Heart left ventricle (tissue), 16 donors: ENCODE data around the gene CCNL1. TPM values are rescaled to one million over a fixed set of nuclear protein-coding genes. Genes with fewer than 3 reads are reported as not detected.

Experiments used
- ATAC-seq, 4 donors: fragments of 200-7000 bp; cut with Tn5 transposase; one replicate each; pipeline ENCODE4 v1.9.1; 2020 to 2022; ENCODE audit warnings: moderate library complexity in 4 of 4, mild to moderate bottlenecking in 3 of 4, moderate number of reproducible peaks in 1 of 4
- DNase-seq, 5 donors: peaks; one replicate each; pipeline ENCODE4 v3.0.0-alpha.2; 2020
- H3K27ac ChIP-seq, 12 donors: fragments of 200-600 bp; sonication (generic) in 4 of 12; one replicate each; pipeline versions ENCODE4 v1.5.0 to v1.8.0; 2016 to 2022; ENCODE audit warnings: mild to moderate bottlenecking in 2 of 12
- H3K27me3 ChIP-seq, 9 donors: fragments of 200-600 bp; sonication (generic) in 2 of 9; one replicate each; pipeline versions ENCODE4 v1.5.1 to v1.8.0; 2016 to 2022; ENCODE audit warnings: mild to moderate bottlenecking in 3 of 9
- H3K36me3 ChIP-seq, 9 donors: fragments of 200-600 bp; sonication (generic) in 2 of 9; one replicate each; pipeline versions ENCODE4 v1.5.0 to v1.8.0; 2018 to 2022; ENCODE audit warnings: mild to moderate bottlenecking in 2 of 9
- H3K4me1 ChIP-seq, 12 donors: fragments of 200-600 bp; sonication (generic) in 4 of 12; one replicate each; pipeline versions ENCODE4 v1.5.0 to v1.8.0; 2016 to 2022; ENCODE audit warnings: mild to moderate bottlenecking in 3 of 12
- H3K4me3 ChIP-seq, 12 donors: fragments of 200-600 bp; sonication (generic) in 4 of 12; one replicate each; pipeline versions ENCODE4 v1.5.0 to v1.8.0; 2017 to 2022; ENCODE audit warnings: mild to moderate bottlenecking in 9 of 12, moderate library complexity in 4 of 12
- H3K9me3 ChIP-seq, 12 donors: fragments of 200-600 bp; sonication (generic) in 4 of 12; one replicate each; pipeline versions ENCODE4 v1.5.0 to v1.8.0; 2016 to 2022; ENCODE audit warnings: mild to moderate bottlenecking in 1 of 12
- POLR2A ChIP-seq, 2 donors: fragments of 450-650 bp; IDR thresholded peaks; one replicate each; pipeline ENCODE4 v1.6.1; 2017; ENCODE audit warnings: antibody characterized with exemption in 2 of 2, mild to moderate bottlenecking in 2 of 2, moderate library complexity in 2 of 2
- WGBS, 4 donors: extraction: QIAGEN DNeasy Blood & Tissue Kit in 2 of 4; methylation state at CpG; one replicate each; pipeline versions ENCODE4 v1.1.5 to v1.1.7; 2013 to 2018; 5-methylcytosine and 5-hydroxymethylcytosine counted together
- intact Hi-C, 10 donors: fragments of 100-400 bp; cut with DNase I; formaldehyde crosslinking; loops; one replicate each; pipeline versions ENCODE4 v1.11.1 to v1.14.2; 2022
- polyA plus RNA-seq, 2 donors: library from polyadenylated mRNA; stranded (reverse); fragments of 200-250 nt; gene quantifications; one replicate each; pipeline ENCODE4 v1.2.3, GENCODE V29; 2013
- total RNA-seq, 9 donors: library from RNA; depleted of rRNA in 2 of 9; stranded (reverse); fragments of >200 nt in 2 of 9; fragmentation: NEBNext Ultra II Directional in 3 of 9; extraction: Animal tissue kit (Norgen Biotek cat#: 25700) in 3 of 9; gene quantifications; one replicate each; pipeline versions ENCODE4 v1.1.0 to v1.2.4, GENCODE V29; 2016 to 2023
- TF ChIP-seq, protein P1 (sequence below), 12 donors: fragments of 200-600 bp; sonication (generic) in 4 of 12; IDR thresholded peaks; one replicate each; pipeline versions ENCODE4 v1.5.0 to v1.8.0; 2018 to 2022; ENCODE audit warnings: antibody characterized with exemption in 12 of 12, mild to moderate bottlenecking in 5 of 12
- donor health status: ischemic (EF 13 %, LVEDD 7.1; RV severe dilation, severe dysfunction).
- donor health status: healthy with polysubstance abuse.
- donor health status: DM: no; HTN: yes; CAD: no.
- donor health status: DM: no; HTN: no; CAD: no.
- donor health status: ischemic (EF 25% LVEDD 6.9; RV normal size, moderate dysfunction).
- donor health status: ischemic (EF 25% LVEDD 5.7; RV mildly dilated, moderate dysfunction).
- donor health status: healthy.
- donor health status: DM: yes; HTN: yes; CAD: no.
- donor health status: ischemic (EF 35%, LVEDD 5.7; RV mildly dilated, moderate dysfunction).
- donor health status: nonischemic (EF 11% LVEDD 7.7; RV severe dilation, severe dysfunction).
- donor health status: DM: yes; HTN: yes; CAD: no.
- donor health status: PGD.
- donor health status: ischemic (EF 29% LVEDD 5.4; RV normal size, mild dysfunction).
- donor health status: nonischemic (EF 23%, LVEDD 6.1; RV moderate dilation, normal function).

The CCNL1 gene
- total and polyA plus RNA-seq, 11 donors: 15.5 to 66.7 (median 25.3) TPM

DNA sequence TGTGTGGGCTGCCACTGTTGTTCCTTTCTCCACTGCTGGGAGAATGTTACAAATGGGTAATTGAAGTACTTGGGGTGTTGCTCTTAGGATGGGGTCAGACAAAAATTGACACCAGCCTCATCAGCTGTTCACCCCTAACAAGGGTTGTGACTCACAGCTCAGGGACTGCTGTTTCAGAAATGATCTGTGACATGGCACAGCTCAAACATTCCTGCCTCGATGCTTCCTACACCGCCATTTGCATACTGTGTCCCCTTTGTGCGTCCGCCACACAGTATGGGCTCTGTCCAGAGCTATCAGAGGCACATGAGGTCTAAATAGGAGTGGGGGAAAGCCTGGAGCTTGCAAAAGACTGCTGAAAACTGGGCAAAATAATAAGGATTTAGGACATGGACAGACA, 43.9 kb downstream of the CCNL1 start:
- Histone ChIP-seq H3K4me3 (no peak overlapping the region), H3K4me1 (peaks cover 0 to 43% (median 15%) of the 10 kb centered on the region in 12 donors), H3K27ac (peak overlapping the region; percentile 35 to 82 (median 74)), H3K9me3 (no peaks in the 10 kb centered on the region), H3K36me3 (no peaks in the 10 kb centered on the region), H3K27me3 (no peaks in the 10 kb centered on the region)
- ATAC-seq (peak in 1 of 4 donors; percentile 35), DNase-seq (no peak)
- 70 to 82% (median 77%) methylated on average over 4 of the region's 4 CpGs for WGBS, 4 donors
- TF ChIP-seq POLR2A (IDR thresholded peaks at IDR 0.05): no peak
- TF ChIP-seq, protein P1, sequence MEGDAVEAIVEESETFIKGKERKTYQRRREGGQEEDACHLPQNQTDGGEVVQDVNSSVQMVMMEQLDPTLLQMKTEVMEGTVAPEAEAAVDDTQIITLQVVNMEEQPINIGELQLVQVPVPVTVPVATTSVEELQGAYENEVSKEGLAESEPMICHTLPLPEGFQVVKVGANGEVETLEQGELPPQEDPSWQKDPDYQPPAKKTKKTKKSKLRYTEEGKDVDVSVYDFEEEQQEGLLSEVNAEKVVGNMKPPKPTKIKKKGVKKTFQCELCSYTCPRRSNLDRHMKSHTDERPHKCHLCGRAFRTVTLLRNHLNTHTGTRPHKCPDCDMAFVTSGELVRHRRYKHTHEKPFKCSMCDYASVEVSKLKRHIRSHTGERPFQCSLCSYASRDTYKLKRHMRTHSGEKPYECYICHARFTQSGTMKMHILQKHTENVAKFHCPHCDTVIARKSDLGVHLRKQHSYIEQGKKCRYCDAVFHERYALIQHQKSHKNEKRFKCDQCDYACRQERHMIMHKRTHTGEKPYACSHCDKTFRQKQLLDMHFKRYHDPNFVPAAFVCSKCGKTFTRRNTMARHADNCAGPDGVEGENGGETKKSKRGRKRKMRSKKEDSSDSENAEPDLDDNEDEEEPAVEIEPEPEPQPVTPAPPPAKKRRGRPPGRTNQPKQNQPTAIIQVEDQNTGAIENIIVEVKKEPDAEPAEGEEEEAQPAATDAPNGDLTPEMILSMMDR (IDR thresholded peaks at IDR 0.05): no peak
- intact Hi-C loops: no loop called here

DNA sequence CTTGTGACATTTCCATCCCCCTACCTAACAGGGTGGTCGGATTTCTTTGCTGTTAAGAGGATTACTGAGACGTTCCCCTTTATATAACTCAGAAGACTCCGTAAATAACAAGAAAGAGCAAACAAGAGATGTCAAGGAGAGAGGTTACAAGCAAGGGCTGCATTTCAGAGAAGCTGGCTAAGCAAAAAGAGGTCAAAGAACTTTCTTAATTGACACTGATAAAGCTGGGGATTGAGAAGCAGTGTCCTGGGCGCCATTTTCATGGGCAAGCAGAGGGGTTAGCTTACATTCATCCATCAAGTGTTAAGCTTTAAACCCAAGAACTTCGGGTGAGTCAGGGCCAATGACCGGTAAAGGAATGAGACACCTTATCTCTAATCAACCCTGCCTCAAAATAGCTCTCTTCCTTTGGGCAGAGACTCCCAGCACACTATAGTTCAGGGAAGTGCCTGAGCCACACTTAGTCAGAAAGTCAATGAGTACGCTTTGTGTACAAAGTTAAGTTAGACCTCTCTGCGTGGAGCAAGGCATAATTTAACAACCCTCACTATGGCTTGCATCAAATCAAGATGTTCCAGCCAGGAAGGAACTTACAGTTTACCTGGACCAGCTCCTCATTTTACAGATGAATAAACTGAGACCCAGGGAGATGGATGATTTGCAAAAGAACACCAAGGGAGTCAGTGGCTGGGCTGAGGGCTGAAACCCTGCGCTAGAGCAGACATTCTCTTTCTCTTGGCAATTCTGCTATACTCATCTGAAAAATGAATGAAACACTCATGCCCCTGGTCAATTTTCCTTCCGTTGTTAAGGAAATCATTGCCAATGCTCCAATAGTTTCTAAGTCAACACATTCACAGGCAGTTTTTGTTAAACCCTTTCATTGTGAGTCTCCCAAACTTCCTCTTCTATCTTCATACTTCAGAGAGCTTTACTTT, 44.6 kb downstream of the CCNL1 start:
- ATAC-seq: peak; percentile 82 to 90 (median 84)
- 40 to 42% (median 41%) methylated on average over 10 of the region's 10 CpGs for WGBS, 4 donors

DNA sequence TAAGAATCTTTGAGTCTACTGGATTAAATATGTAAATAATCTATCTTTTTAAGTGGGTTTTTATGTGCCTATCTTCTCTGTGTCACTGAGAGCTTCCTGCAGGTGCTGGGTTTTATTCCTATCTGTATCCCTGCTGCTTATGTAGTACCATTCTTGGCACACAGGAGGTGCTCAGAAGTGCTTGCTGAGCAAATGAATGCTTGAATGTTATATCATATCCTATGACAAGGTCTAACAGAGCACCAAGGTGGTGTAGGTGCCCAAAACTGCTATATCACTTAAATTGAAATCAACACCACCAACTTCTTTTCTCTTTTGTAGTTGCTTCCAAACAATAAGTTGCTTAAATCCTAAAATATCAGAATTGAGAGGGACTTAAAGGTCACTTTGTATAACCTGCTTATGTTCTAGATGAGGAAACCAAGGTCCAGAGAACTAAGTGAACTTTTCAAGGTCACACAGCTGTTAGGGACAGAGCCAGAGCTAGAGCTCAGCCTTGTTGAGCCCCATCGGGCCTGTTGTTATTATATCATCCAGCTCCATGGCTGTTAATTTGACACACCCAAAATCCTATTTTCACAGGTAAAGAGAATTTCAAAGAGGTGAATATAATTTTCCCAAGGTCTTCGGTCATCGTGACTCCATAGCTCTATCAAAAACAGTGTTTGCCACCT, 46.0 kb downstream of the CCNL1 start:
- no peaks in the 10 kb centered on the region for H3K9me3 ChIP-seq
- H3K4me1 ChIP-seq: peaks cover 0 to 59% (median 19%) of the 10 kb centered on the region in 12 donors
- no peaks in the 10 kb centered on the region for H3K36me3 ChIP-seq
- DNase-seq (no peak), ATAC-seq (no peak)
- no peak for TF ChIP-seq POLR2A (IDR thresholded peaks at IDR 0.05)
- TF ChIP-seq, protein P1 (IDR thresholded peaks at IDR 0.05): peak in 4 of 12 donors; percentile 4 to 10 (median 9)
- WGBS, 4 donors: 72 to 86% (median 85%) methylated on average over 3 of the region's 3 CpGs
- intact Hi-C loops: loop anchor here in 1 of 10 donors (2.0 kb wide), 1 partner anchor 25 kb away; no protein-coding TSS in a partner anchor
- H3K4me3 ChIP-seq: no peak overlapping the region
- H3K27me3 ChIP-seq: no peaks in the 10 kb centered on the region
- peak overlapping the region in 11 of 12 donors; percentile 35 to 82 (median 76) for H3K27ac ChIP-seq

More for the DNA sequence above, 44.6 kb downstream of the CCNL1 start:
- Histone ChIP-seq H3K27me3 (no peaks in the 10 kb centered on the region), H3K9me3 (no peaks in the 10 kb centered on the region), H3K36me3 (no peaks in the 10 kb centered on the region), H3K4me1 (peaks cover 0 to 50% (median 18%) of the 10 kb centered on the region in 12 donors), H3K4me3 (no peak overlapping the region), H3K27ac (peak overlapping the region; percentile 35 to 82 (median 74))
- intact Hi-C loops: loop anchor here in 1 of 10 donors (2.0 kb wide), 1 partner anchor 27 kb away; no protein-coding TSS in a partner anchor
- peak in 2 of 5 donors; percentile 46 to 63 for DNase-seq
- TF ChIP-seq, protein P1 (IDR thresholded peaks at IDR 0.05): no peak
- TF ChIP-seq POLR2A (IDR thresholded peaks at IDR 0.05): no peak

DNA sequence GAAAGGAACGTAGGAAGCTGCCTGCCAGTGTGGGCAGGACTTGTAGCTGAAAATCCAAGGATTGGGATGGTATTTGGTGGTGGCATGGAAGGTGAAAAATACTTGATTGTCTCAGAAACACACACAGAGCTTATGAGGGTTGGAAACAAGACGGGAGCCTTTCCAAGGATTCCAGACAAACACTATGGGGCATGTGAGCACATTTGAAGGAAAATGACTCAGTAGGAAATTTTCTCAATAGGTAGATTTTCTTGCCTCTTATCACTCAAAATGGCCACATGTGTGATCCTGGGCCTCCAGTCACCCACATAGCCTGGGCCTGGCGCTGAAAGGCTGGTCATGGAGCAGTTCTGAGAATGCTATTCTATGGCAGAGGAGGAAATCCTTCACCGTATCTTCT, 47.4 kb downstream of the CCNL1 start:
- Histone ChIP-seq H3K27ac (peak overlapping the region in 9 of 12 donors; percentile 10 to 94 (median 77)), H3K4me1 (peaks cover 0 to 70% (median 19%) of the 10 kb centered on the region in 12 donors), H3K36me3 (no peaks in the 10 kb centered on the region), H3K4me3 (no peak overlapping the region), H3K27me3 (no peaks in the 10 kb centered on the region), H3K9me3 (no peaks in the 10 kb centered on the region)
- no peak for TF ChIP-seq POLR2A (IDR thresholded peaks at IDR 0.05)
- TF ChIP-seq, protein P1 (IDR thresholded peaks at IDR 0.05): no peak
- ATAC-seq (no peak), DNase-seq (no peak)
- WGBS, 4 donors: 77 to 81% (median 78%) methylated on average over 4 of the region's 4 CpGs
- intact Hi-C loops: no loop called here
